Liver (tissue), 3 donors: Measurements from ENCODE around the gene ARHGAP40.

Experiments used
- CTCF ChIP-seq: fragments of 150-350 bp; IDR thresholded peaks from 2 replicates; pipeline ENCODE4 v1.5.1; 2017; ENCODE audit warnings: improper control_type of control experiment, low read depth, low read length; ENCODE audit not compliant: missing input control
- EGR1 ChIP-seq, 2 donors: IDR thresholded peaks; 2 replicates each; pipeline ENCODE4 v1.6.1; 2016 to 2018; ENCODE audit warnings: antibody characterized with exemption in 2 of 2, low read depth in 2 of 2
- FOXA1 ChIP-seq: IDR thresholded peaks from 2 replicates; pipeline ENCODE4 v1.6.1; 2016; ENCODE audit warnings: antibody characterized with exemption
- FOXA2 ChIP-seq: IDR thresholded peaks from 2 replicates; pipeline ENCODE4 v1.6.1; 2016; ENCODE audit warnings: antibody characterized with exemption
- MAX ChIP-seq: IDR thresholded peaks from 2 replicates; pipeline ENCODE4 v1.6.1; 2016; ENCODE audit warnings: antibody characterized with exemption
- RAD21 ChIP-seq, 2 donors: IDR thresholded peaks; 2 replicates each; pipeline ENCODE4 v1.6.1; 2016; ENCODE audit warnings: antibody characterized with exemption in 2 of 2, mild to moderate bottlenecking in 2 of 2
- SP1 ChIP-seq: IDR thresholded peaks from 2 replicates; pipeline ENCODE4 v1.6.1; 2018; ENCODE audit warnings: antibody characterized with exemption, mild to moderate bottlenecking
- TAF1 ChIP-seq: conservative IDR thresholded peaks from 2 replicates; pipeline ENCODE4 v1.6.1; 2016; ENCODE audit warnings: antibody characterized with exemption, mild to moderate bottlenecking
- TF ChIP-seq, protein P1 (sequence below): IDR thresholded peaks from 2 replicates; pipeline ENCODE4 v1.6.1; 2016; ENCODE audit warnings: antibody characterized with exemption, mild to moderate bottlenecking
- TF ChIP-seq, protein P2 (sequence below): IDR thresholded peaks from 2 replicates; pipeline ENCODE4 v1.6.1; 2016; ENCODE audit warnings: antibody characterized with exemption
- donor health status: healthy.
- donor health status: healthy.

- TF ChIP-seq EGR1 (IDR thresholded peaks at IDR 0.05; ENCODE audit: low read depth in 2 of 2): no peak
- TF ChIP-seq CTCF: no peak
- TF ChIP-seq RAD21 (IDR thresholded peaks at IDR 0.05): no peak
- no peak for TF ChIP-seq TAF1
- TF ChIP-seq MAX: no peak
- TF ChIP-seq, protein P1, sequence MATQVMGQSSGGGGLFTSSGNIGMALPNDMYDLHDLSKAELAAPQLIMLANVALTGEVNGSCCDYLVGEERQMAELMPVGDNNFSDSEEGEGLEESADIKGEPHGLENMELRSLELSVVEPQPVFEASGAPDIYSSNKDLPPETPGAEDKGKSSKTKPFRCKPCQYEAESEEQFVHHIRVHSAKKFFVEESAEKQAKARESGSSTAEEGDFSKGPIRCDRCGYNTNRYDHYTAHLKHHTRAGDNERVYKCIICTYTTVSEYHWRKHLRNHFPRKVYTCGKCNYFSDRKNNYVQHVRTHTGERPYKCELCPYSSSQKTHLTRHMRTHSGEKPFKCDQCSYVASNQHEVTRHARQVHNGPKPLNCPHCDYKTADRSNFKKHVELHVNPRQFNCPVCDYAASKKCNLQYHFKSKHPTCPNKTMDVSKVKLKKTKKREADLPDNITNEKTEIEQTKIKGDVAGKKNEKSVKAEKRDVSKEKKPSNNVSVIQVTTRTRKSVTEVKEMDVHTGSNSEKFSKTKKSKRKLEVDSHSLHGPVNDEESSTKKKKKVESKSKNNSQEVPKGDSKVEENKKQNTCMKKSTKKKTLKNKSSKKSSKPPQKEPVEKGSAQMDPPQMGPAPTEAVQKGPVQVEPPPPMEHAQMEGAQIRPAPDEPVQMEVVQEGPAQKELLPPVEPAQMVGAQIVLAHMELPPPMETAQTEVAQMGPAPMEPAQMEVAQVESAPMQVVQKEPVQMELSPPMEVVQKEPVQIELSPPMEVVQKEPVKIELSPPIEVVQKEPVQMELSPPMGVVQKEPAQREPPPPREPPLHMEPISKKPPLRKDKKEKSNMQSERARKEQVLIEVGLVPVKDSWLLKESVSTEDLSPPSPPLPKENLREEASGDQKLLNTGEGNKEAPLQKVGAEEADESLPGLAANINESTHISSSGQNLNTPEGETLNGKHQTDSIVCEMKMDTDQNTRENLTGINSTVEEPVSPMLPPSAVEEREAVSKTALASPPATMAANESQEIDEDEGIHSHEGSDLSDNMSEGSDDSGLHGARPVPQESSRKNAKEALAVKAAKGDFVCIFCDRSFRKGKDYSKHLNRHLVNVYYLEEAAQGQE: no peak
- no peak for TF ChIP-seq FOXA2
- no peak for TF ChIP-seq FOXA1
- TF ChIP-seq, protein P2, sequence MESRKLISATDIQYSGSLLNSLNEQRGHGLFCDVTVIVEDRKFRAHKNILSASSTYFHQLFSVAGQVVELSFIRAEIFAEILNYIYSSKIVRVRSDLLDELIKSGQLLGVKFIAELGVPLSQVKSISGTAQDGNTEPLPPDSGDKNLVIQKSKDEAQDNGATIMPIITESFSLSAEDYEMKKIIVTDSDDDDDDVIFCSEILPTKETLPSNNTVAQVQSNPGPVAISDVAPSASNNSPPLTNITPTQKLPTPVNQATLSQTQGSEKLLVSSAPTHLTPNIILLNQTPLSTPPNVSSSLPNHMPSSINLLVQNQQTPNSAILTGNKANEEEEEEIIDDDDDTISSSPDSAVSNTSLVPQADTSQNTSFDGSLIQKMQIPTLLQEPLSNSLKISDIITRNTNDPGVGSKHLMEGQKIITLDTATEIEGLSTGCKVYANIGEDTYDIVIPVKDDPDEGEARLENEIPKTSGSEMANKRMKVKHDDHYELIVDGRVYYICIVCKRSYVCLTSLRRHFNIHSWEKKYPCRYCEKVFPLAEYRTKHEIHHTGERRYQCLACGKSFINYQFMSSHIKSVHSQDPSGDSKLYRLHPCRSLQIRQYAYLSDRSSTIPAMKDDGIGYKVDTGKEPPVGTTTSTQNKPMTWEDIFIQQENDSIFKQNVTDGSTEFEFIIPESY: no peak
- no peak for TF ChIP-seq SP1
Measured at GRCh38 chr20:38645351-38645750, 43.7 kb downstream of the ARHGAP40 start.
